Measurements from ENCODE around the gene ATP1A2.
A peak's percentile ranks its signal among the peaks of the same experiment; 100 is the strongest.

DNA sequence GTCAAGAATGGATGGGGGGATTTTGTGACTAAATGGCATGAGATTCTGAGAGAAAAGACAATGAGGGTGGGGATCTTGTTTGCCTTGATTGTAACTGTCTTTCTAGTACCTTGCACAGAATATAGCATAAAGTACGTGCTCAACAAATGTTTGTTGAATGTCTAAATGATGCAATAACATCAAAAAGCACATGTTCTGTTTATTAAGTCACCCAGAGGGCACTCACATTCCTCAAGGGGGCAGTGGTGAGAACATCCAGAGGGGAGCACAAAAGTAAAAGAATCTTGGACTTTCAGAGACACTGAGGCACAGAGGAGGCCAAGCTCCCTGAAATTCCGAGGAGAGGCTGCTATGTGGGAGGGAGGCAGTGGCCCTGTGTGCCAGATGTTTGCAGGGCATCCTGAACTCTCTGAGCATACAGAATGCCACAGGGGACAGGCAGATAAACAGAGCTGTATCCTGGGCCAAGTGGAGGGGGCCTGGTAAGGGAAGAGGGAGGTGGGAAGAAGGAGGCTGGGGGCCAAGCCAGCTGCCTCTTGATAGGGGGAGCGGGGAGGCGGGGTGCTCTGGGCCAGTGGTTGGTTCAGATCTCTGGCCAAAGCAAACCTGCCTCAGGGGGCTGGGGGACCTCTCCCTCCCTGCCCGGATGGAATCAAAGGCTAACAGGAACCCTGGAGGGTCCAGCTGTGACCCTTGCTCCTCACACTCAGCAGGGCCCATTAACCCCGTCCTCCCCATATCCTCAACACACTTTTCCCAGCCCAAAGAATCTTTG, 6.5 kb upstream of the ATP1A2 start:
- TF ChIP-seq POLR2A (IDR thresholded peaks at IDR 0.05) (no peak), EP300 (IDR thresholded peaks at IDR 0.05) (no peak), POLR2AphosphoS5 (IDR thresholded peaks at IDR 0.05) (no peak)
- TF ChIP-seq, protein P1, sequence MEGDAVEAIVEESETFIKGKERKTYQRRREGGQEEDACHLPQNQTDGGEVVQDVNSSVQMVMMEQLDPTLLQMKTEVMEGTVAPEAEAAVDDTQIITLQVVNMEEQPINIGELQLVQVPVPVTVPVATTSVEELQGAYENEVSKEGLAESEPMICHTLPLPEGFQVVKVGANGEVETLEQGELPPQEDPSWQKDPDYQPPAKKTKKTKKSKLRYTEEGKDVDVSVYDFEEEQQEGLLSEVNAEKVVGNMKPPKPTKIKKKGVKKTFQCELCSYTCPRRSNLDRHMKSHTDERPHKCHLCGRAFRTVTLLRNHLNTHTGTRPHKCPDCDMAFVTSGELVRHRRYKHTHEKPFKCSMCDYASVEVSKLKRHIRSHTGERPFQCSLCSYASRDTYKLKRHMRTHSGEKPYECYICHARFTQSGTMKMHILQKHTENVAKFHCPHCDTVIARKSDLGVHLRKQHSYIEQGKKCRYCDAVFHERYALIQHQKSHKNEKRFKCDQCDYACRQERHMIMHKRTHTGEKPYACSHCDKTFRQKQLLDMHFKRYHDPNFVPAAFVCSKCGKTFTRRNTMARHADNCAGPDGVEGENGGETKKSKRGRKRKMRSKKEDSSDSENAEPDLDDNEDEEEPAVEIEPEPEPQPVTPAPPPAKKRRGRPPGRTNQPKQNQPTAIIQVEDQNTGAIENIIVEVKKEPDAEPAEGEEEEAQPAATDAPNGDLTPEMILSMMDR (IDR thresholded peaks at IDR 0.05): peak in 2 of 7 experiments; percentile 22 to 24
